GM18508 (cell line): ENCODE data around the gene OR2V2.

Experiments
- ATAC-seq: cut with Tn5 transposase; IDR thresholded peaks from one replicate; pipeline ENCODE4 v1.9.1; 2021; ENCODE audit warnings: moderate number of reproducible peaks; ENCODE audit not compliant: insufficient read depth, unreplicated experiment

The OR2V2 gene

DNA sequence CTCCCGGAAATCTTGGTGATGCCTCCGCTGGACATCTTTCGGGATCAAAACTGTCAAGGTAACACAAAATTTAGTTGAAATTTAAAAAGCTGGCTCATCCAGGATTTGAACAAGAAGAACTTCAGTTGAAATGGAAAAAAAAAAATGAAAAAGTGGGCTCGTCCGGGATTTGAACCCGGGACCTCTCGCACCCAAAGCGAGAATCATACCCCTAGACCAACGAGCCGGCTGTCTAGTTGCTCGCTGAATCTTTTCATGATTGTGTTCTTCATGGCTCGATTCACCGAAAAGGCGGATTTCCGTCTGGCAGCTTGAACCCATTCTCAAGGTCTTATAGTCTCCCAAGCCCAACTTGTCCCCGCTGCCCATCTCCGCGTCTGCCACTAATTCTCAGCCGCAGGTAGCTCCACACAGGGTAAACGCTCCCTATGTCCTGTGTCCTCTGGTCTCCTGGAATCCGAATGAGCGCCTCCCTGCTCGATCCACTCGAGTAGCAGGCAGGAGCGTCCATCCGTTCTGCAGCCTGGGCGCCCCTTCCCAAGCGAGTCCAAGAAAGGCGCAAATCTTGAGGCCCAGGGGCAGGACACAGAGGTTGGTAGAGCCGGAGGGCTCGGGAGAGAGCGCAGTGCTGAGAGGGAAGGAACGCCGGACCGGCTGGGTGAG, 41.4 kb downstream of the OR2V2 start:
- no peak for ATAC-seq

DNA sequence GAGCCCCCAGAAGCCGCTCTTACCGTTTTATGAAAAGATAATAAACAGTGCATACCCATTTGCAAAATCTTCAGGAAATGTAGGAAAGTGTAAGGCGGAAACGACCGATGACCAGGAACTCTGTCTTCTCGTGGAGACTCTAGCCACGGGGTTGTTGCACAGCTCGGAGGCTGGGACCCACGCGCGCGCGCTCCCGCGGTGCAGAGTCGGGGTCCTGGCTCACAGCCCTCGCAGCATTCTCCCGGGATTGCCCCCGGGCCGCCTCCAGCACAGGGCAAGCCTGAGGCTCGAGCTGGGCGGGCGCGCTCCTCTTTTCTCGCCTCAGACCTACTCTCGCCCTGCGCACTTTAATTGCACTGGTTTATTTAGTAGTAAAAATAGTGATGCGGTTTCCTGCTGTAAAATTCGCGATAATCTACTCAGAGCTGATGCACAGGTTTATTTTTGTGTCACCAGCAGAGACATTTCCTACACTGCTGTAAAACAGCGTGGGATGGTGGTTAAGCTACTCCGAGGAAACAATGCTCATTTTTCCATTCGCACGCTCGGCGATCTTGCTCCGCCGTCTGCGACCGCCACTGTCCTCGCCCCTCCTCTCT, 42.1 kb downstream of the OR2V2 start:
- no peak for ATAC-seq

DNA sequence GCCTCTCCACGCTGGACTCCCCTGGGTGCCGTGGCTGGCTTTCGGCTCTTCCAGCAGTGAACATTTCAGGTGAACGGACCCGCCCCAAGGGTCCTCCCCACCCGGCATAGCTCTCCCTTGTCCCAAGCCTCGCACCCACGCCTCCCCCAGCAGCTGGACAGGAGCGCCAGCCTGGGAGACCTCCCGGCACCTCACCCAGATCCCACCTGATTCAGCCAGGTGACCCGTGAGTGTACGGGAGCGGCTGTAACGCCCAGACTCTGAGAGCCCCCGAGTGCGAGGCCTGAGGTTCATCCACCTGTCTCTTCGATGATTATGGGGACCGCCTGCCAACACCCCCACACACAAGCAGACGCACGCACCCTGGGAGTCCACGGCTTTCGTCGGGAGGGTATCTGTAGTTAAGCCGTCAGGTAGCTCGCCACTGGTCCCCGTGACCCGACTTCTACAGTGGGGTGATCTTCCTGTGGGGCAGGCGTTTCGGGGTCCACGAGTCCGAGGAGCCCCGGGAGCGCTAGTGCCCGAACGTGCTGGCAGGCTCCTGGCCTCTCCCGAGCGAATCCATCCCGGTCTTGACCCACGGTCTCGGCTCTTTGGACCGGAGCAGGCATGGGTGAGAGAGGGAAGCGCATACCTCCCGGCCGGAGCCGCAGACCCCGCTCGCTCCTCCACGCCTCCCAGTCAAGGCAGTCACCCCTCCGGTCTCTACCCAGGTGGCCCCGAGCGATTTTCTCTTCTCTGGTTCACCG, 42.8 kb downstream of the OR2V2 start:
- ATAC-seq, result no peak

DNA sequence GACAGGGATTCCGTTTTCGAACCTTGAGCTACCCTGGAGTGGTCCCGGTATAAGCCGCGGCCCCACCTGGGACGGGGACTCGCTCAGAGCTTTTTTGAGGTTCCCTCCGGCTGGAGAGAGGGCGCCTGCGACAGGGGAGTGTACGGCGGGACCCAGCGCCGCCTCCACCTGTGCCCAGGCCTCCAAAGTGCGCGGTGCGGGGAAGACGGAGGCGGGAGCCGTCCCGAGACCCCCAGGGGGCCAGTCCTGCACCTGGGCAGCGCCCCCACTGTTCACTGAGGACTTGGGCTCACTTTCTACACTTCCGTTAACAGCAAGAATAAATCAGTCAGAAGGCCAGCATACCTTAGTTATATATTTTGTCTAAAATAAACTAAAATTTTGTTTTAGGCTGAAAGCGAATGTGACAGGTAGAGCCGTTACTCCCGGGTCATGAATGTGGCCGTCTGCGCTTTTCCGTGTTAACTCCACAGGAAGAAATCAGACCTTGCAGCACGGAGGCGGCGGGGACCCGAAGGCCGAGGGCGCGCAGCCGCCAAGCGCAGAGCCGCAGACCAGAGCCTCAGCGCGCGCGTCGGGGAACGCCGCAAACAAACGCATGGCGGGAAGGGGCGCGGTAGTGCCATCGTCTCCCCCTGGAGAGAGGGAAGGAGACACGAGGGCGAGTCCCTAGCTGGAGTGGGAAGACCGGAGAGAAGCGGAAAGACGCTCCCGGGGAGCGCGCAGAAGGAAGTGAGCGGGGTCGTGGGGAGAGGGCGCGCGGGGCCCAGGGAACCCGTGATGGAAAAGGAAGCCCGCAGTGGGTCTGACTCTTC, 43.5 kb downstream of the OR2V2 start:
- ATAC-seq, result no peak

DNA sequence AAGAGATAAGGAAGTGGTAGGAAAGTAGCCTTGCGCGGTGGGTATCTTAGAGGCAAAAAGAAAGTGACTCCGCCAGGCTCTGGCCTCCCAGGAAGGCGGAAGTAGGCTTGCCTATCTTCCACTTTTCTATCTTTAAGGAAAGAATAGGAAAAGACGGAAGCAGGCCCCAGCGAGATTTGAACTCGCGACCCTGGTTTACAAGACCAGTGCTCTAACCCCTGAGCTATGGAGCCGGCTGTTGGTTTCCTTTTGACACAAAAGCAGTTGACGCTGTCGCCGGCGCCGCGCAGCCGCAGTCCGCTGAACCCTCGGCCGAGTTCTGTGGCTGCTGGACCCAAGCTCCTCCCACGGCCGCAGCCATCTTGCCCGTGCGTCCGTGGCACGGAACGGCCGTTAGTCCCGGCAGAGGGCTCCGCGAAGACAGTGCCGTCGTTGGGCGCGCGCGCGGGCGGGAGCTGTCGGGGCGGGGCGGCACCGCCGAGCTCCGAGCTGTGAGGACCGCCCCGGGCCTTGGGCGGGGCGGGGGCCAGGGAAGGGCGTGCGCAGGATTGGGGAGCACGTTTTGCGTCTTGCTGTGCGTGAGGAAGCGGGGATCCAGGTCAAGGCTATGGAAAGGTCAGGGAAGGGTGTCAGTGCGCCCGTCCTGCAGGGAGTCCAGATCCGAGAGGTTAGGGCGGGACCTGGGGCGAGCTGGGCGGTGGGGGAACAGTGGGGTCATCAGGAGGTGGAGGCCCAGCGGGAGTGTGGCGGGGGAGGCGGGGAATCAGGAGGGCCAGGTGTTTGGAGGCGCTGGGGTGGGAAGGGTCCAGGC, 44.3 kb downstream of the OR2V2 start:
- ATAC-seq, result peak; percentile 36

DNA sequence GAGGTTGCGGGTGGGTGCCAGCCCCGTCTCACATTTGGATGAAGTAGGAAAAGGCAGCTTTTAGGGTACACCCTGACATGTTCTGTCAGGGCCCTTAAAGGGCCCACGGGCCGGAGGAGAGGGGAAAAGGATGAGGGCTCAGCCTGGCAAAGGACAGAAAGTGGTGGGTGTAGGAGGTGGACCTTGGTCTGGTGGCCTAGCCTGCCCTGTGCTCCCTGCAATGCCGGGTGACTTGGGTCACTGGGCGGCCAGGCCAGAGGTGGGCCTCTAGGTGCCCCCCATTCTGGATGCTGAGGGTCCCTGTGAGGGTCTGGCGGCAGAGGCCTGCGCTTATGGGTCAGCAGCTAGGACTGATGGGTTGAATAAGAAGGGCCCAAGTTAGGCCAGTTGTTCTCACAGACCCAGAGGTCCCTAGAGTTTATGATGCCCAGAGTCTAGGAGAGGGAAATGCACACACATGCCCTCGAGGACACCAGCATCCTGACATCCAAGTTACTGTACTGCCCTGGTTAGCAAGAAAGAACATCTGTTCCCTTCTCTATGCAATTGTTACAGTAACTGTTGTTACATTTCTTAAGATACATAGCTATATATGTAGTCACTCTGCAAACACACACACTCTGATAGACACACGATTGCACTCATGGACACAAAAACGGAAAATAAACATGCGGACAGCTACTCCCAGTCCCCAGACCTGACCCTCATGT, 45.1 kb downstream of the OR2V2 start:
- ATAC-seq, result no peak

DNA sequence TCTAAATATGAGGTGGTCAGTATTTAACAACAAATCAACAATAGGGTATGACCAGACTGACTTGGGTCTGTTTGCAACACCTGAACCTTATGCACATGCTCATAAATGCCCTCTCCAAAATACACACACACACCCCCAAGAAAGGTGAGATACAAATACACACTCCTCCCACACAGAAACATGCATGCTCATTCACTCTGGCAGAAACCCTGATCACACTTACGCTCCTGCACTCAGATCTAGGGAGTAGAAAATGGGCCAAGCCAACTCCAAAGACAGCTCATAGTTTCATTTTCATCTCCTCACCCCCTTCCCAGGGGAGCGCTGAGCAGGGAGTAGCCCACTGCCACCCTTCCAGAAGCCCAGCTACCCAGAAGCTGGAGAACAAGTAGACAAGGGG, 46.3 kb downstream of the OR2V2 start:
- no peak for ATAC-seq

DNA sequence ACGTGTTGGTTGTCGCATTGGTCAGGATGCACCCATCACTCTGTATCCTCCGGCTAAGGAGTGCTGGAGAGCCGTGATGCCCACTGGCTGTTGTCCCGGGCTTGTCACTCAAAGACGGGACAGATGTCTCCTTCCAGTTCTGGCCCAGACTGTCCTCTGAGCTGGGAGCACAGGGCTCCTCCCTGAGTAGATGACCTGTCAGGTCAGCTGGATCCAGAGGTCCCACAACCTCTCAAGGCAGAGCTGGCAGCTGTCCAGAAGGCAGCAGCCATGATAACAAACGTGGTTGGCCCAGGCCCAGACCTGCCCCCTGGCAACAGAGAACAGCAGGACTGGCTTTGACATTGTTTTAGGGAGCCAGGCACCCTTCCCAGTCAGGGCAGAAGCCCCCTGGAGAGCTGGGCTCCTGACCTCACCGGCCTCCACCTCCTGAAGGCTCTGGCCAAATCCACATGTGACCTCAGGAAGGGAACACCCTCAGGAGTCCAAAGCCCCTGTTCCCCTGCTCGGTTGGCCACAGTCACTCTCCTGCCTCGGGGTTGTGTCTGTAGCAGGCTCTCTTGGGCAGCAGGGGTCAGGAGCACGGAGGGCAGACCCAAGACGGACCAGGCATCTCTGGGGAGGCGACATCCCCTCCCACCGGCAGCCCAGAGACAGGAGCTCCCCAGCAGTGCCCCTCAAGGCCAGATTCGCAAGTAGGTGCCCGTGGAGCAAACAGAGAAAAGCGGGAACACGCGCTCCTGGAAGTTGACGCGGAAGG, 47.3 kb downstream of the OR2V2 start:
- no peak for ATAC-seq

DNA sequence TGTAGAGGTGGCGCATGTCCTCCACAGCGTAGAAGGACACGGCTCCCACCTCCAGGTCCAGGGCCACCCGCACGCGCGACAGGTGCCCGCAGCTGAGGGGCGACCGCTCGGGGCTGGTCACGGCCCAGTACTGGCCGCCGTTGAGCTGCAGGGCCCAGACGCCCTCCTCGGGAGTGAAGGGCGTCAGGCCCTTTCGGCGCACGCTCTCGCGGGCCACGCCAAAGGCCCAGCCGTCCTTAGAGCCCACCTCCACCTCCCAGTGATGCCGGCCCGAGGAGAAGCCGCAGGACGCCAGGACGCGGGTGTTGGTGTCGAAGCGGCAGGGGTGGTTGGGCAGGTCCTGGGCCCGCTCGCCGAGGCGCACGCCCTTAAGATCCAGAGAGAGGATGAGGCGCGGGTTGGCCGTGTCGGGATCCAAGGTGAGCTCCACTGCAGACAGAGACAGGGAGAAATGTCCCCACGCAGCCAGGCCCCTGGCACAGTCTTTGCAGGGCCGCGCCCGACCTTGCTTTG, 47.9 kb downstream of the OR2V2 start:
- no peak for ATAC-seq

DNA sequence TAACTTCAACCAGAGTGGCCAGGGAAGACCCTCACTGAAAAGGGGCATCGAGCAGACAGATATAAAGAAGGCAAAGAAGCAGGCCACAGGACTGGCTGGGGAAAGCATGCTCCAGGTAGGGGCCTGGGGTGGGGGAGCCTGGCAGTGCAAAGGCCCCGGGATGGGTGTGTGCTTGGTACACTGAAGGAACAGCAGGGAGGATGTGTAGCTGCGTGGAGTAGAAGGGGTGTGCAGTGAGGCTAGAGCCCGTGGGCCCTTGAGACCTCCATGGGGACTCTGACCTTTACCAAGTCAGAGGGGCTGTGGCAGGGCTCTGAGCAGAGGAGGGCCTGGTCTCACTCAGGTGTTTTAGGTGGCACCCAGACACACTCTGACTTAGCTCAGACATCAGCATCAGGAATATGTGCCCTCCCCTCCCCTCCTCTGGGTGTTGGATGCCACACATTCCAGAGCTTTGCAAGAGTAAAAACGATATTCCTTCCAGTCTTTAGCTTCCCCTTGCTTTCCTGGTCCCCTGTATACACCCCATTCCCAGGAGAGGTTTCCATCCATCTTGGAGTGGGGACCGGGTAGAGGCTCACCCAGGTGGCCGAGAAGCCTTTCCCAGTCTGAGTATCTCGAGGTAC, 50.1 kb downstream of the OR2V2 start:
- ATAC-seq, result no peak

DNA sequence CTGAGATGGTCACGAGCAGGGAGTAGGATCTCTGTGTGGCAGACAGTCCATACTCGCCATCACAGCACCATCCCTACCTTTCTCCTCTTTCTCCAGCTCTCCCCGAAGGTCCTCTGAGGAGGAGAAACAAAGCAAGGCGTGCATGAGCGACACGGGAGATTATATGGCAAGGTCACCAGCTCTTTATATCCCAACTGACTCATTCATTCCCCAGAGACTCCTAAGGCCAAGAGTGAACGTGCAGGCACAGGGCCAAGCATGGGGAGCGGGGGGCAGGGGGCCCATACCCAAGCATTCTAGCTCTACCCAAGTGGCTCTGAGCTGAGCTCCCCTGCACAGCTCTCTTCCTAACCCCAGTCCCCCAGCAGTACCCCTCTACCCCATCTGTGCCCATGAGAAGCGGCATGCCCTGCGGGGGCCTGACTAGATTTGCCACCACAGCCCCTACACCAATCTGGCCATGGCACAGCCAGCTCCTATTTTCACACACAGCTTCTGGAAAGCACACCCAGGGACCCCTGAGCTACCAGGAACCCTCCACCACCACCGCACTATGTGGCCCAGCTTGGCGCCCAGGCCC, 50.8 kb downstream of the OR2V2 start:
- no peak for ATAC-seq

DNA sequence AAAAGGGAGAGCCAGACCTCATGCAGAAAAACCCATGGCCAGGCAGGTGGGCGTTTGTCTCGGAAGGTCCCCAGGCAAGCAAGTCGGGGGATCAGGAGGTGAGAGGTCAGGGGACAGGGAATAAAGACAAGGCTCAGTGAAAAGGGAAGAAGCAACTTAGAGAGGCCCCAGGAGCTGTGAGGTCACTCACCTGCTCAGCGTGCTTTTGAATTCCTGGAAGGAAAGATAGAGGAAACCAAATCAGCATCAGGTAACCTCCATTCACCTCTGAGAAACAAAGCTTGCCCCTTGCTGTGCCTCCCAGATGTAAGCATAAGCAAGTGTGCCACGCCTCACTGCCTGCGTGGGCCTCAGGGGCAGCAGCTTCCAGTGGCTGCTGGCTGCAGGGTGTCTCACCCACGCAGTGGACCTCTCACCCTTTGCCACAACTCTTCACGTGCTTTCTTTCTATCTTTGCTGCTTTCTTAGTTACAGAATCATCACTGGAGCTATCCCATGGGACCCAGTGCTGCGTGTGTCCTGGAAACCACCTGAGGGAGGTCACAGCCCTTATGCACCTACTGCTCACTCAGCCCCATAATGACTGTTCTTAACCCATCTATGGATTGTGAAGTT, 51.6 kb downstream of the OR2V2 start:
- peak; percentile 48 for ATAC-seq

DNA sequence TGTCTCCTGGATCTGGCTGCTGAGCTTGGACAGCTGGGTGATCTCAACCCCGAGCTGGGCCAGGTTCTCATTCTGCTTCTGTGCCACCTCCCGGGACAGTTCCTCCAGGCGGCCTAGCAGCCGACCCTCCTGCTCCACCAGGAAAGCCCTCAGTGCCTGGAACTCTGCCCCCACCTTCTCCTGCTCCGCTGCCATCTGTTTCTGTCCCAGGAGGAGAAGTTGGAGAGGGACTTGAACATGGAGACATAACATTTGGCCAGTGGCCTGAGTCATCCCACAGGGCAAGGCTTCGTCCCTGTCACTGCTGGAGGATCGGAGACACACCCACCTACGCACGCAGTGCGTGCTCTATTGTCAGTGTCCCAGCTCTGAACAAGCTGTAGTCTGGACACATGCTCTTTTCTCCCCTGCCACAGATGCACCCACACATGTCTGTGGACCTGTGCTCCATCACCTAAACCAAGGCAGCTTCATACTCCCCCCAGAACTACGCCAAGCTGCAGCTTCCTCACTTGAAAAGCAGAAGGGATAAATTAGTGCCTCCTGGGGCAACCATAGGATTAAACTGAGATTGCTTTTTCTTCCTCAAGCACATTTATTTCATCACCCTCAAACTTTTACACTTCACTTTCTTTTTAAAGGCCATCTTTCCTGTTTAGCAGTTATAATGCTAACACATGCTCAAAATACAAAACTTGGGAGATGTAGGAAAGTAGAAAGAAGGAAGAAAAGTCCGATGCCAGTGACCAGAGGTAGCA, 52.7 kb downstream of the OR2V2 start:
- no peak for ATAC-seq

DNA sequence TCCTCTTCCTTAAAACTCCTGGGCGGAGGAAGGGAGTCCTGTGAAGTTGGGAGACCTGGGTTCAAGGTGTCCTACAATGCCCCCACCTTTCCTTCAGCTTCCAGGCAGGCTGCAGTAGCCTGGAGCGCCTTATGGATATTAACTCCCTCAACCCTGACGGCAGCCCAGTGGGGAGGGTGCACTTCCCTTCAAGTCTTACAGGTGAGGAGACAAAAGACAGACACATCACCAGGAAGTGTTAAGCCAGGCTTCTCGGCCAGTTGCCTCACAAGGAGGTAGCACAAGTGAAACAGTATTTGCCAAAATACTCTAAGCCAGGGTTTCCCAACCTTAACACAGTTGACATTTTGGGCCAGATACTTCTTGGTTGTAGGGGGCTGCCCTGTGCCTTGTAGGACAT, 53.4 kb downstream of the OR2V2 start:
- ATAC-seq, result no peak

DNA sequence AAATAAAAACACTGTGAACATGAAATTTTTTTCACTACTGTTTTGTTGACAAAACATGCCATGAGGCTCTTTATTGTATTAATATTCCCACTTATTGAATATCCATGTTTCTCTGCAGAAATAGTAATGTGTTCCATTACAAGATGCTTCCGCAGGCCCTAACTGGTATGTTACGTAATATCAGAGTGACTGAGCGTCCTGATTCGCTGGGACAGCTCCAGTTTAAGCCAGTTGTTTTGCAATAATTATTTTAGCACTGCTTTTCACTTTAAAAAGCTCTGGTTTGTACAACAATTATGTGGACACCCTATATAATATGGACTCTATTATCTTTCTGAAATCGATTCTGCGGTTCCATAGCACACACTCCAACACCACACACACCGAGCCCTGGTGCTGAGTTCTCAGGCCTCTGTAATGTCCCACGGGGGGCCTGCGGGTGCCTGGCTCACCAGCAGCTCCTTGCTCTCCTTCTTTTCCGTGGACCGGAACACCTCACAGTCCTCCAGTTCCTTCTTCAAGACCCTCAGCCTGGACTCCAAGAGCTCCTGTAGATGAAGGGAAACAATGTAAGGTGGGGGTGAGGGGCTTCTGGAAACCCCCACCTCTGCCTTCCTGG, 55.8 kb downstream of the OR2V2 start:
- ATAC-seq, result no peak

DNA sequence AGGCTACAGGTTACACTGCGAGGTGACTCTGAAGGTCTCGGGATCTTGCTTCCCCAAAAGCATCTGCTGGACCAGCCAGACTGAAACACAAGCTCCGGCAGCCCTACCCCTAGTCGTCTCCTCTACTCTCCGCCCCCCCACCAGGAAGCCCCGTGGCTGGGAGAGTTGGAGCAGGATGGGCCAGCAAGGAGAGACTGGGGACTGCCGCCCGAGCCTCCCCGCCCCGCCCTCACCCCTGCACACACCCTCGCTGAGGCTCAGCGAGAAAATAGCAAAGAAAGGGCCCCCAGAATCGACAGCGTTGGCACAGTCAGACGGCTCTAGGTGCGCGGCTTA, 56.4 kb downstream of the OR2V2 start:
- no peak for ATAC-seq
